Measurements from ENCODE around the gene SOX30.
"Not testable (repeated sequence)": the region's sequence is repeated elsewhere in the genome, so short reads cannot be mapped to it uniquely, and the experiment has no call there.

SOX30 gene

GRCh38 chr5:157652377-157652692 is at the start of gene SOX30:
SOX30 (minus strand) TSS chr5:157652438; CDS start chr5:157652078, 360 bp downstream.
- DNase-seq: no peak

GRCh38 chr5:157698674-157699073 is 46.4 kb upstream of the SOX30 start:
- not testable (repeated sequence) for DNase-seq

GRCh38 chr5:157696154-157696553 is 43.9 kb upstream of the SOX30 start:
- DNase-seq: not testable (repeated sequence)

GRCh38 chr5:157693816-157694215 is 41.6 kb upstream of the SOX30 start:
- not testable (repeated sequence) for DNase-seq

GRCh38 chr5:157690690-157691433 is 38.6 kb upstream of the SOX30 start:
- no peak for DNase-seq

- DNase-seq: no peak
Observed at GRCh38 chr5:157689942-157690689, 37.9 kb upstream of the SOX30 start.

- no peak for DNase-seq
Observed at GRCh38 chr5:157687198-157687554, 34.9 kb upstream of the SOX30 start.

- DNase-seq: not testable (repeated sequence)
Observed at GRCh38 chr5:157686276-157687197, 34.3 kb upstream of the SOX30 start.

GRCh38 chr5:157682257-157682656 is 30.0 kb upstream of the SOX30 start:
- no peak for DNase-seq

- no peak for DNase-seq
Observed at GRCh38 chr5:157681048-157681447, 28.8 kb upstream of the SOX30 start.

- DNase-seq: no peak
Observed at GRCh38 chr5:157680239-157680638, 28.0 kb upstream of the SOX30 start.

- no peak for DNase-seq
Observed at GRCh38 chr5:157679801-157680200, 27.6 kb upstream of the SOX30 start.

- no peak for DNase-seq
Observed at GRCh38 chr5:157677931-157678330, 25.7 kb upstream of the SOX30 start.

- not testable (repeated sequence) for DNase-seq
Observed at GRCh38 chr5:157674351-157674750, 22.1 kb upstream of the SOX30 start.

- no peak for DNase-seq
Observed at GRCh38 chr5:157672976-157673375, 20.7 kb upstream of the SOX30 start.

GRCh38 chr5:157671592-157672330 is 19.5 kb upstream of the SOX30 start:
- DNase-seq: no peak

- no peak for DNase-seq
Observed at GRCh38 chr5:157670662-157671591, 18.7 kb upstream of the SOX30 start, which contains the start of gene C5orf52. C5orf52 (plus strand) TSS chr5:157671533; CDS start chr5:157671615, 82 bp downstream.

- no peak for DNase-seq
Observed at GRCh38 chr5:157669701-157670097, 17.5 kb upstream of the SOX30 start.

GRCh38 chr5:157668356-157668755 is 16.1 kb upstream of the SOX30 start:
- no peak for DNase-seq

GRCh38 chr5:157665467-157666070 is 13.3 kb upstream of the SOX30 start:
- no peak for DNase-seq

Data from NCI-H1436 (cell line).